HepG2 (cell line): ENCODE results near the gene ZNF771. TPM values are rescaled to one million over a fixed set of nuclear protein-coding genes. Genes with fewer than 3 reads are reported as not detected.

Experiments
- AKAP8 ChIP-seq: sonication (generic); formaldehyde crosslinking; IDR thresholded peaks from 2 replicates; pipeline ENCODE4 v1.5.1; 2020; ENCODE audit warnings: mild to moderate bottlenecking, missing genetic modification reagents
- BHLHE40 ChIP-seq: IDR thresholded peaks from 2 replicates; pipeline ENCODE4 v1.6.1; 2011; ENCODE audit warnings: low read length, improper control_type of control experiment
- BRCA1 ChIP-seq: sonication (generic); formaldehyde crosslinking; IDR thresholded peaks from 2 replicates; pipeline ENCODE4 v1.4.0; 2020; ENCODE audit warnings: missing genetic modification reagents
- CHCHD3 ChIP-seq: sonication (generic); formaldehyde crosslinking; IDR thresholded peaks from 2 replicates; pipeline ENCODE4 v1.8.0; 2022; ENCODE audit warnings: mild to moderate bottlenecking, missing genetic modification reagents, moderate library complexity
- FOXO1 ChIP-seq: sonication (generic); formaldehyde crosslinking; IDR thresholded peaks from 2 replicates; pipeline ENCODE4 v1.4.0; 2020; ENCODE audit warnings: missing genetic modification reagents
- HES4 ChIP-seq: sonication (generic); formaldehyde crosslinking; IDR thresholded peaks from 2 replicates; pipeline ENCODE4 v1.9.0; 2021; ENCODE audit warnings: mild to moderate bottlenecking, missing genetic modification reagents, borderline replicate concordance
- KAT7 ChIP-seq: IDR thresholded peaks from 2 replicates; pipeline ENCODE4 v1.6.1; 2018; ENCODE audit warnings: borderline replicate concordance, missing compliant biosample characterization
- MNT ChIP-seq: fragments of 450-650 bp; IDR thresholded peaks from 2 replicates; pipeline ENCODE4 v1.6.1; 2016
- ONECUT2 ChIP-seq: sonication (generic); formaldehyde crosslinking; IDR thresholded peaks from 2 replicates; pipeline ENCODE4 v1.4.0; 2020; ENCODE audit warnings: missing genetic modification reagents
- PHF20 ChIP-seq: sonication (generic); formaldehyde crosslinking; IDR thresholded peaks from 2 replicates; pipeline ENCODE4 v1.5.0; 2020; ENCODE audit warnings: mild to moderate bottlenecking, missing genetic modification reagents
- PHF21A ChIP-seq: sonication (generic); formaldehyde crosslinking; IDR thresholded peaks from 2 replicates; pipeline ENCODE4 v1.5.0; 2020; ENCODE audit warnings: mild to moderate bottlenecking, missing genetic modification reagents
- PTBP1 ChIP-seq: fragments of 200-400 bp; formaldehyde crosslinking; IDR thresholded peaks from 2 replicates; pipeline ENCODE4 v1.6.1; 2018; ENCODE audit warnings: low read length, low read depth; ENCODE audit not compliant: poor library complexity, severe bottlenecking
- SAP130 ChIP-seq: IDR thresholded peaks from 2 replicates; pipeline ENCODE4 v1.6.1; 2016; ENCODE audit warnings: low read depth
- TARDBP ChIP-seq: sonication (generic); formaldehyde crosslinking; IDR thresholded peaks from 2 replicates; pipeline ENCODE4 v1.8.0; 2022; ENCODE audit warnings: mild to moderate bottlenecking, missing genetic modification reagents
- THRA ChIP-seq: sonication (generic); formaldehyde crosslinking; IDR thresholded peaks from 2 replicates; pipeline ENCODE4 v1.4.0; 2020; ENCODE audit warnings: missing genetic modification reagents, borderline replicate concordance
- WIZ ChIP-seq: sonication (generic); formaldehyde crosslinking; IDR thresholded peaks from 2 replicates; pipeline ENCODE4 v1.5.1; 2020; ENCODE audit warnings: mild to moderate bottlenecking, missing genetic modification reagents
- YEATS2 ChIP-seq: sonication (generic); formaldehyde crosslinking; IDR thresholded peaks from 2 replicates; pipeline ENCODE4 v1.4.0; 2020; ENCODE audit warnings: missing genetic modification reagents, borderline replicate concordance
- ZMAT3 ChIP-seq: sonication (generic); formaldehyde crosslinking; conservative IDR thresholded peaks from 2 replicates; pipeline ENCODE4 v1.7.0; 2021; ENCODE audit warnings: missing genetic modification reagents
- ZNF20 ChIP-seq: sonication (generic); formaldehyde crosslinking; IDR thresholded peaks from 2 replicates; pipeline ENCODE4 v1.4.0; 2020; ENCODE audit warnings: mild to moderate bottlenecking, moderate library complexity, missing genetic modification reagents
- ZNF335 ChIP-seq: sonication (generic); formaldehyde crosslinking; IDR thresholded peaks from 2 replicates; pipeline ENCODE4 v1.4.0; 2020; ENCODE audit warnings: missing genetic modification reagents
- ZNF350 ChIP-seq: sonication (generic); formaldehyde crosslinking; IDR thresholded peaks from 2 replicates; pipeline ENCODE4 v1.4.0; 2020; ENCODE audit warnings: mild to moderate bottlenecking, low read depth, missing genetic modification reagents, borderline replicate concordance
- ZNF552 ChIP-seq: sonication (generic); formaldehyde crosslinking; IDR thresholded peaks from 2 replicates; pipeline ENCODE4 v1.9.0; 2022; ENCODE audit warnings: missing genetic modification reagents, mild to moderate bottlenecking, borderline replicate concordance
- ZNF782 ChIP-seq: sonication (generic); formaldehyde crosslinking; IDR thresholded peaks from 2 replicates; pipeline ENCODE4 v1.4.0; 2020; ENCODE audit warnings: missing genetic modification reagents, mild to moderate bottlenecking, borderline replicate concordance
- ZSCAN12 ChIP-seq: sonication (generic); formaldehyde crosslinking; IDR thresholded peaks from 2 replicates; pipeline ENCODE4 v1.9.0; 2021; ENCODE audit warnings: mild to moderate bottlenecking, missing genetic modification reagents
- ZSCAN22 ChIP-seq: sonication (generic); formaldehyde crosslinking; IDR thresholded peaks from 2 replicates; pipeline ENCODE4 v1.4.0; 2020; ENCODE audit warnings: mild to moderate bottlenecking, missing genetic modification reagents
- polyA plus RNA-seq, 8 experiments: library from polyadenylated mRNA; depleted of rRNA in 3 of 8; stranded (reverse) in 7 of 8; unstranded in 1 of 8; fragments of >200 nt; fragmentation: Illumina TruSeq in 4 of 8; extraction: Trizol in 4 of 8; gene quantifications; 2 replicates each; pipeline versions ENCODE4 v1.2.1 to v1.2.3, GENCODE V29; 2011 to 2016; ENCODE audit warnings: low read depth in 4 of 8, missing spikeins in 1 of 8, mixed read lengths in 1 of 8; ENCODE audit not compliant: insufficient read depth in 1 of 8
- total RNA-seq, 5 experiments: library from RNA; depleted of rRNA; stranded (reverse); fragments of >200 nt; fragmentation: Illumina TruSeq; extraction: Trizol; gene quantifications; 2 replicates each; pipeline ENCODE4 v1.2.3, GENCODE V29; 2016; ENCODE audit warnings: low read depth in 1 of 5
- TF ChIP-seq, protein P1 (sequence below): sonication (generic); formaldehyde crosslinking; IDR thresholded peaks from 2 replicates; pipeline ENCODE4 v1.9.0; 2021; ENCODE audit warnings: missing genetic modification reagents, mild to moderate bottlenecking, borderline replicate concordance

ZNF771 gene
- total and polyA plus RNA-seq, 2 of the 13 experiments (the other 11 are each of a cell fraction or from before 2014, with no cell fraction given), result 5.0 to 11.8 TPM

GRCh38 chr16:30409125-30410060 lies 2.0 kb downstream of the ZNF771 start (continued):
- TF ChIP-seq MNT (no peak), HES4 (CRISPR knock-in tag) (no peak), AKAP8 (CRISPR knock-in tag) (peak; percentile 64; the same call in 1 of the 2 replicates), BHLHE40 (peak; percentile 36; the same call in 1 of the 2 replicates), CHCHD3 (CRISPR knock-in tag) (no peak), THRA (CRISPR knock-in tag) (peak; percentile 41; the same call in 1 of the 2 replicates), KAT7 (CRISPR knock-in tag) (0 out of 2 replicates have a peak, but pooled peaks have one; percentile 40), FOXO1 (CRISPR knock-in tag) (no peak; the same call in 1 of the 2 replicates), ZSCAN22 (no peak), ZNF350 (CRISPR knock-in tag) (peak; percentile 72; the same call in 1 of the 2 replicates), ZSCAN12 (CRISPR knock-in tag) (no peak), ZNF782 (CRISPR knock-in tag) (no peak), PHF21A (CRISPR knock-in tag) (peak; percentile 77), PHF20 (CRISPR knock-in tag) (no peak; the same call in 1 of the 2 replicates), WIZ (CRISPR knock-in tag) (no peak; the same call in 1 of the 2 replicates), ZMAT3 (CRISPR knock-in tag) (no peak), ZNF335 (CRISPR knock-in tag) (peak; percentile 30; the same call in 1 of the 2 replicates), TARDBP (0 out of 2 replicates have a peak, but pooled peaks have one; percentile 44), ZNF20 (no peak), BRCA1 (0 out of 2 replicates have a peak, but pooled peaks have one; percentile 33), YEATS2 (CRISPR knock-in tag) (peak; percentile 74; the same call in 1 of the 2 replicates), ZNF552 (CRISPR knock-in tag) (no peak), SAP130 (CRISPR knock-in tag) (peak; percentile 86), PTBP1 (no peak), ONECUT2 (CRISPR knock-in tag) (no peak)
- TF ChIP-seq, protein P1, sequence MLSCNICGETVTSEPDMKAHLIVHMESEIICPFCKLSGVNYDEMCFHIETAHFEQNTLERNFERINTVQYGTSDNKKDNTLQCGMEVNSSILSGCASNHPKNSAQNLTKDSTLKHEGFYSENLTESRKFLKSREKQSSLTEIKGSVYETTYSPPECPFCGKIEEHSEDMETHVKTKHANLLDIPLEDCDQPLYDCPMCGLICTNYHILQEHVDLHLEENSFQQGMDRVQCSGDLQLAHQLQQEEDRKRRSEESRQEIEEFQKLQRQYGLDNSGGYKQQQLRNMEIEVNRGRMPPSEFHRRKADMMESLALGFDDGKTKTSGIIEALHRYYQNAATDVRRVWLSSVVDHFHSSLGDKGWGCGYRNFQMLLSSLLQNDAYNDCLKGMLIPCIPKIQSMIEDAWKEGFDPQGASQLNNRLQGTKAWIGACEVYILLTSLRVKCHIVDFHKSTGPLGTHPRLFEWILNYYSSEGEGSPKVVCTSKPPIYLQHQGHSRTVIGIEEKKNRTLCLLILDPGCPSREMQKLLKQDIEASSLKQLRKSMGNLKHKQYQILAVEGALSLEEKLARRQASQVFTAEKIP, result no peak
